ENCODE measurements around the gene OR6Q1.
"Not testable (repeated sequence)": the region's sequence is repeated elsewhere in the genome, so short reads cannot be mapped to it uniquely, and the experiment has no call there.

Gene OR6Q1

GRCh38 chr11:58030653-58031052, at the start of gene OR6Q1:
Gene OR6Q1 (plus strand): TSS chr11:58030953. CDS start chr11:58030953, 0 bp downstream.
- H3K4me3 Mint-ChIP-seq, result no peak within 1 kb of the TSS
- no peaks in the 10 kb centered on the region for H3K36me3 Mint-ChIP-seq
- H3K27me3 Mint-ChIP-seq, result peaks cover 6% of the 10 kb centered on the region
- H3K9me3 Mint-ChIP-seq (ENCODE audit: low read depth), result peaks cover 4% of the 10 kb centered on the region
- H3K27ac Mint-ChIP-seq, result no peak within 1 kb of the TSS
- no peaks in the 10 kb centered on the region for H3K4me1 Mint-ChIP-seq (ENCODE audit: low read depth)

GRCh38 chr11:57981536-57981935, 49.2 kb upstream of the OR6Q1 start:
- no peak overlapping the region for H3K4me3 Mint-ChIP-seq
- no peaks in the 10 kb centered on the region for H3K4me1 Mint-ChIP-seq (ENCODE audit: low read depth)
- no peak overlapping the region for H3K27ac Mint-ChIP-seq
- no peaks in the 10 kb centered on the region for H3K27me3 Mint-ChIP-seq
- H3K36me3 Mint-ChIP-seq, result no peaks in the 10 kb centered on the region
- no peaks in the 10 kb centered on the region for H3K9me3 Mint-ChIP-seq (ENCODE audit: low read depth)

GRCh38 chr11:57982776-57983175, 48.0 kb upstream of the OR6Q1 start:
- H3K9me3 Mint-ChIP-seq (ENCODE audit: low read depth), result no peaks in the 10 kb centered on the region
- no peaks in the 10 kb centered on the region for H3K27me3 Mint-ChIP-seq
- H3K4me3 Mint-ChIP-seq, result no peak overlapping the region
- H3K4me1 Mint-ChIP-seq (ENCODE audit: low read depth), result no peaks in the 10 kb centered on the region
- no peak overlapping the region for H3K27ac Mint-ChIP-seq
- H3K36me3 Mint-ChIP-seq, result no peaks in the 10 kb centered on the region

- H3K36me3 Mint-ChIP-seq, result no peaks in the 10 kb centered on the region
- H3K4me3 Mint-ChIP-seq, result no peak overlapping the region
- no peaks in the 10 kb centered on the region for H3K27me3 Mint-ChIP-seq
- H3K27ac Mint-ChIP-seq, result no peak overlapping the region
- no peaks in the 10 kb centered on the region for H3K4me1 Mint-ChIP-seq (ENCODE audit: low read depth)
- no peaks in the 10 kb centered on the region for H3K9me3 Mint-ChIP-seq (ENCODE audit: low read depth)
Observed at GRCh38 chr11:57983191-57983590, 47.6 kb upstream of the OR6Q1 start.

GRCh38 chr11:57999523-57999922, 31.2 kb upstream of the OR6Q1 start:
- not testable (repeated sequence) for H3K4me3 Mint-ChIP-seq

GRCh38 chr11:58000021-58000420, 30.7 kb upstream of the OR6Q1 start:
- H3K9me3 Mint-ChIP-seq (ENCODE audit: low read depth); H3K36me3 Mint-ChIP-seq; H3K4me1 Mint-ChIP-seq (ENCODE audit: low read depth); H3K27ac Mint-ChIP-seq; H3K4me3 Mint-ChIP-seq: not testable (repeated sequence)
- peaks cover 13% of the 10 kb centered on the region for H3K27me3 Mint-ChIP-seq

More at GRCh38 chr11:57999523-57999922, 31.2 kb upstream of the OR6Q1 start:
- H3K36me3 Mint-ChIP-seq; H3K27ac Mint-ChIP-seq; H3K4me1 Mint-ChIP-seq (ENCODE audit: low read depth); H3K9me3 Mint-ChIP-seq (ENCODE audit: low read depth): not testable (repeated sequence)
- peaks cover 11% of the 10 kb centered on the region for H3K27me3 Mint-ChIP-seq

GRCh38 chr11:58000699-58001098, 30.1 kb upstream of the OR6Q1 start:
- H3K27ac Mint-ChIP-seq, result no peak overlapping the region
- peaks cover 4% of the 10 kb centered on the region for H3K4me1 Mint-ChIP-seq (ENCODE audit: low read depth)
- no peak overlapping the region for H3K4me3 Mint-ChIP-seq
- H3K9me3 Mint-ChIP-seq (ENCODE audit: low read depth), result no peaks in the 10 kb centered on the region
- no peaks in the 10 kb centered on the region for H3K36me3 Mint-ChIP-seq
- peaks cover 16% of the 10 kb centered on the region for H3K27me3 Mint-ChIP-seq

- Mint-ChIP-seq H3K4me3 (no peak overlapping the region), H3K36me3 (no peaks in the 10 kb centered on the region), H3K9me3 (ENCODE audit: low read depth) (no peaks in the 10 kb centered on the region), H3K4me1 (ENCODE audit: low read depth) (peaks cover 4% of the 10 kb centered on the region), H3K27me3 (peaks cover 22% of the 10 kb centered on the region), H3K27ac (no peak overlapping the region)
Observed at GRCh38 chr11:58003036-58003435, 27.7 kb upstream of the OR6Q1 start.

- no peaks in the 10 kb centered on the region for H3K9me3 Mint-ChIP-seq (ENCODE audit: low read depth)
- no peaks in the 10 kb centered on the region for H3K36me3 Mint-ChIP-seq
- no peak overlapping the region for H3K27ac Mint-ChIP-seq
- peaks cover 4% of the 10 kb centered on the region for H3K4me1 Mint-ChIP-seq (ENCODE audit: low read depth)
- peaks cover 22% of the 10 kb centered on the region for H3K27me3 Mint-ChIP-seq
- H3K4me3 Mint-ChIP-seq, result no peak overlapping the region
Observed at GRCh38 chr11:58003591-58003990, 27.2 kb upstream of the OR6Q1 start.

GRCh38 chr11:58004664-58005063, 26.1 kb upstream of the OR6Q1 start:
- Mint-ChIP-seq H3K36me3 (no peaks in the 10 kb centered on the region), H3K4me3 (no peak overlapping the region), H3K27me3 (peaks cover 25% of the 10 kb centered on the region), H3K4me1 (ENCODE audit: low read depth) (peaks cover 4% of the 10 kb centered on the region), H3K27ac (no peak overlapping the region), H3K9me3 (ENCODE audit: low read depth) (no peaks in the 10 kb centered on the region)

GRCh38 chr11:58006940-58007339, 23.8 kb upstream of the OR6Q1 start:
- no peaks in the 10 kb centered on the region for H3K36me3 Mint-ChIP-seq
- no peak overlapping the region for H3K27ac Mint-ChIP-seq
- H3K27me3 Mint-ChIP-seq, result peaks cover 25% of the 10 kb centered on the region
- H3K4me1 Mint-ChIP-seq (ENCODE audit: low read depth), result peaks cover 4% of the 10 kb centered on the region
- no peaks in the 10 kb centered on the region for H3K9me3 Mint-ChIP-seq (ENCODE audit: low read depth)
- no peak overlapping the region for H3K4me3 Mint-ChIP-seq

- H3K4me1 Mint-ChIP-seq (ENCODE audit: low read depth), result no peaks in the 10 kb centered on the region
- peaks cover 7% of the 10 kb centered on the region for H3K27me3 Mint-ChIP-seq
- no peaks in the 10 kb centered on the region for H3K36me3 Mint-ChIP-seq
- no peak overlapping the region for H3K27ac Mint-ChIP-seq
- no peaks in the 10 kb centered on the region for H3K9me3 Mint-ChIP-seq (ENCODE audit: low read depth)
- H3K4me3 Mint-ChIP-seq, result no peak overlapping the region
Observed at GRCh38 chr11:58011771-58012170, 19.0 kb upstream of the OR6Q1 start.

GRCh38 chr11:58023435-58023931, 7.3 kb upstream of the OR6Q1 start, which contains the start of gene OR9Q1:
Gene OR9Q1 (plus strand): TSS chr11:58023881. CDS start chr11:58179445, 155,564 bp downstream.
- no peaks in the 10 kb centered on the region for H3K9me3 Mint-ChIP-seq (ENCODE audit: low read depth)
- H3K27ac Mint-ChIP-seq, result no peak within 1 kb of the TSS
- H3K27me3 Mint-ChIP-seq, result no peaks in the 10 kb centered on the region
- H3K36me3 Mint-ChIP-seq, result no peaks in the 10 kb centered on the region
- no peak within 1 kb of the TSS for H3K4me3 Mint-ChIP-seq
- H3K4me1 Mint-ChIP-seq (ENCODE audit: low read depth), result no peaks in the 10 kb centered on the region

GRCh38 chr11:58024601-58025091, 6.1 kb upstream of the OR6Q1 start:
- Mint-ChIP-seq H3K9me3 (ENCODE audit: low read depth) (no peaks in the 10 kb centered on the region), H3K4me3 (no peak overlapping the region), H3K4me1 (ENCODE audit: low read depth) (no peaks in the 10 kb centered on the region), H3K27ac (no peak overlapping the region), H3K27me3 (no peaks in the 10 kb centered on the region), H3K36me3 (no peaks in the 10 kb centered on the region)

- Mint-ChIP-seq H3K4me3 (no peak overlapping the region), H3K4me1 (ENCODE audit: low read depth) (no peaks in the 10 kb centered on the region), H3K9me3 (ENCODE audit: low read depth) (no peaks in the 10 kb centered on the region), H3K36me3 (no peaks in the 10 kb centered on the region), H3K27ac (no peak overlapping the region), H3K27me3 (peaks cover 6% of the 10 kb centered on the region)
Observed at GRCh38 chr11:58027341-58027740, 3.4 kb upstream of the OR6Q1 start.

- peaks cover 6% of the 10 kb centered on the region for H3K27me3 Mint-ChIP-seq
- no peak overlapping the region for H3K4me3 Mint-ChIP-seq
Observed at GRCh38 chr11:58028687-58029411, 1.9 kb upstream of the OR6Q1 start.

More at GRCh38 chr11:58028687-58029411, 1.9 kb upstream of the OR6Q1 start:
- H3K36me3 Mint-ChIP-seq, result no peaks in the 10 kb centered on the region
- H3K27ac Mint-ChIP-seq, result no peak overlapping the region
- H3K9me3 Mint-ChIP-seq (ENCODE audit: low read depth), result peaks cover 4% of the 10 kb centered on the region
- no peaks in the 10 kb centered on the region for H3K4me1 Mint-ChIP-seq (ENCODE audit: low read depth)

Measured in activated naive CD8-positive, alpha-beta T cell (primary cell).